Stomach (tissue), 9 donors: ENCODE measurements around the gene ZNF503. TPM values are rescaled to one million over a fixed set of nuclear protein-coding genes. Genes with fewer than 3 reads are reported as not detected.

Source experiments
- DNase-seq, 2 donors: peaks; one replicate each; pipeline versions ENCODE4 v3.0.0 to v3.0.0-alpha.2; 2013 to 2019
- H3K27ac ChIP-seq, 5 donors: fragments of 200-600 bp in 4 of 5; sonication (generic) in 4 of 5; one replicate each; pipeline ENCODE4 v1.5.1; 2013 to 2019; ENCODE audit warnings: mild to moderate bottlenecking in 1 of 5, moderate library complexity in 1 of 5
- H3K27me3 ChIP-seq, 3 donors: fragments of 200-600 bp; sonication (generic); one replicate each; pipeline ENCODE4 v1.5.1; 2017 to 2019; ENCODE audit warnings: mixed run types in 1 of 3
- H3K36me3 ChIP-seq, 4 donors: fragments of 200-600 bp; sonication (generic); 1 replicate in 3 of 4; 2 replicates in 1 of 4; pipeline ENCODE4 v1.5.1; 2016 to 2019
- H3K4me1 ChIP-seq, 4 donors: fragments of 200-600 bp; sonication (generic); one replicate each; pipeline ENCODE4 v1.5.1; 2016 to 2019
- H3K4me3 ChIP-seq, 4 donors: fragments of 200-600 bp; sonication (generic) in 3 of 4; one replicate each; pipeline ENCODE4 v1.5.1; 2016 to 2019; ENCODE audit warnings: mild to moderate bottlenecking in 1 of 4
- H3K9me3 ChIP-seq, 4 donors: fragments of 200-600 bp; sonication (generic); one replicate each; pipeline ENCODE4 v1.5.1; 2016 to 2019
- EP300 ChIP-seq: sonication (generic); formaldehyde crosslinking; IDR thresholded peaks from one replicate; pipeline ENCODE4 v1.6.1; 2017; ENCODE audit warnings: antibody characterized with exemption
- POLR2A ChIP-seq, 4 donors: fragments of 450-650 bp; IDR thresholded peaks; one replicate each; pipeline ENCODE4 v1.6.1; 2016; ENCODE audit warnings: antibody characterized with exemption in 4 of 4, control low read depth in 2 of 4, mild to moderate bottlenecking in 1 of 4, moderate library complexity in 1 of 4
- POLR2AphosphoS5 ChIP-seq, 3 donors: sonication (generic); formaldehyde crosslinking; IDR thresholded peaks; one replicate each; pipeline ENCODE4 v1.6.1; 2016; ENCODE audit warnings: antibody characterized with exemption in 3 of 3
- WGBS, 5 donors: extraction: QIAGEN DNeasy Blood & Tissue Kit in 3 of 5; methylation state at CpG; one replicate each; pipeline versions ENCODE4 v1.1.5 to v1.1.7; 2013 to 2018; 5-methylcytosine and 5-hydroxymethylcytosine counted together
- intact Hi-C: fragments of 100-400 bp; cut with DNase I; formaldehyde crosslinking; loops from one replicate; pipeline ENCODE4 v1.15.1; 2023; ENCODE audit warnings: low total_unique reads
- polyA plus RNA-seq, 3 donors: library from polyadenylated mRNA; stranded (reverse); fragments of 200-250 nt; gene quantifications; one replicate each; pipeline ENCODE4 v1.2.3, GENCODE V29; 2013
- total RNA-seq, 5 donors: library from RNA; depleted of rRNA; stranded (reverse); fragments of >200 nt; gene quantifications; one replicate each; pipeline versions ENCODE4 v1.1.0 to v1.2.3, GENCODE V29; 2014 to 2016
- TF ChIP-seq, protein P1 (sequence below), 7 experiments: fragments of 450-650 bp in 4 of 7; fragments of 200-600 bp in 3 of 7; sonication (generic) in 3 of 7; IDR thresholded peaks; one replicate each; pipeline ENCODE4 v1.5.1; 2016 to 2019; ENCODE audit warnings: antibody characterized with exemption in 7 of 7, control low read depth in 2 of 7, mild to moderate bottlenecking in 1 of 7
- donor health status: healthy with polysubstance abuse.
- donor health status: Bipolar disorder and iron deficiency.
- donor health status: healthy.

Gene ZNF503
- total and polyA plus RNA-seq, 8 donors: 3.5 to 24.1 (median 10.8) TPM

DNA sequence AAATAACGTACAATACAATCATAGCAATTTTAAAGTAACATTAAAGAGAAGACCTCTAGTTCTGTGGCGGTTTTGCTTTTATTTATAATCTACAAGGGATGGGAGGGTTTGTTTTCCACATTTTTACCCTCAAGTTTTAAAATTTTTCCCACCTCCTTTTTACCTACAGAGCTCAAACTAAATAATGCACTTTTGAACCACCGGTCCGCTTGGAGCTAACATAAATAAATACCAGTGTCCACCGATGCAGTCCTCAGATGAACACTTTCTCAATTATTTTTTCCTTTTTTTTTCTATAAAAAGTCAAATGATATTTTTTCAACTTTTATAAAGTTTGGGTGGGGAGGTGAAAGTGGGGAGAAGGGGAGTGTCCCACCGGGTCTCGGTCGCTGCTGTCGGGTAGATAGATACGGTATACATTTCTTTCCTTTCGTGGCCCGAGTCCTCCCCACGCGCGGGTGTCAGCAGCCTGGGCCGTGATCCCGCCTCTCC lies 3.3 kb downstream of the ZNF503 start:
- 14 to 41% (median 26%) methylated on average over 17 of the region's 17 CpGs for WGBS, 5 donors
- Histone ChIP-seq H3K9me3 (no peaks in the 10 kb centered on the region), H3K27ac (peak overlapping the region; percentile 92 to 99 (median 96)), H3K36me3 (peaks cover 6 to 27% (median 14%) of the 10 kb centered on the region in 4 donors), H3K27me3 (peaks cover 0 to 35% (median 0%) of the 10 kb centered on the region in 3 donors), H3K4me3 (peak overlapping the region; percentile 75 to 98 (median 87)), H3K4me1 (peaks cover 11 to 40% (median 34%) of the 10 kb centered on the region in 4 donors)
- TF ChIP-seq, protein P1, sequence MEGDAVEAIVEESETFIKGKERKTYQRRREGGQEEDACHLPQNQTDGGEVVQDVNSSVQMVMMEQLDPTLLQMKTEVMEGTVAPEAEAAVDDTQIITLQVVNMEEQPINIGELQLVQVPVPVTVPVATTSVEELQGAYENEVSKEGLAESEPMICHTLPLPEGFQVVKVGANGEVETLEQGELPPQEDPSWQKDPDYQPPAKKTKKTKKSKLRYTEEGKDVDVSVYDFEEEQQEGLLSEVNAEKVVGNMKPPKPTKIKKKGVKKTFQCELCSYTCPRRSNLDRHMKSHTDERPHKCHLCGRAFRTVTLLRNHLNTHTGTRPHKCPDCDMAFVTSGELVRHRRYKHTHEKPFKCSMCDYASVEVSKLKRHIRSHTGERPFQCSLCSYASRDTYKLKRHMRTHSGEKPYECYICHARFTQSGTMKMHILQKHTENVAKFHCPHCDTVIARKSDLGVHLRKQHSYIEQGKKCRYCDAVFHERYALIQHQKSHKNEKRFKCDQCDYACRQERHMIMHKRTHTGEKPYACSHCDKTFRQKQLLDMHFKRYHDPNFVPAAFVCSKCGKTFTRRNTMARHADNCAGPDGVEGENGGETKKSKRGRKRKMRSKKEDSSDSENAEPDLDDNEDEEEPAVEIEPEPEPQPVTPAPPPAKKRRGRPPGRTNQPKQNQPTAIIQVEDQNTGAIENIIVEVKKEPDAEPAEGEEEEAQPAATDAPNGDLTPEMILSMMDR (IDR thresholded peaks at IDR 0.05): no peak
- TF ChIP-seq POLR2AphosphoS5 (IDR thresholded peaks at IDR 0.05) (no peak), POLR2A (IDR thresholded peaks at IDR 0.05) (no peak), EP300 (no peak)
- intact Hi-C loops: loop anchor here (10.0 kb wide), 1 partner anchor 637 kb away; no protein-coding TSS in a partner anchor
- no peak for DNase-seq

DNA sequence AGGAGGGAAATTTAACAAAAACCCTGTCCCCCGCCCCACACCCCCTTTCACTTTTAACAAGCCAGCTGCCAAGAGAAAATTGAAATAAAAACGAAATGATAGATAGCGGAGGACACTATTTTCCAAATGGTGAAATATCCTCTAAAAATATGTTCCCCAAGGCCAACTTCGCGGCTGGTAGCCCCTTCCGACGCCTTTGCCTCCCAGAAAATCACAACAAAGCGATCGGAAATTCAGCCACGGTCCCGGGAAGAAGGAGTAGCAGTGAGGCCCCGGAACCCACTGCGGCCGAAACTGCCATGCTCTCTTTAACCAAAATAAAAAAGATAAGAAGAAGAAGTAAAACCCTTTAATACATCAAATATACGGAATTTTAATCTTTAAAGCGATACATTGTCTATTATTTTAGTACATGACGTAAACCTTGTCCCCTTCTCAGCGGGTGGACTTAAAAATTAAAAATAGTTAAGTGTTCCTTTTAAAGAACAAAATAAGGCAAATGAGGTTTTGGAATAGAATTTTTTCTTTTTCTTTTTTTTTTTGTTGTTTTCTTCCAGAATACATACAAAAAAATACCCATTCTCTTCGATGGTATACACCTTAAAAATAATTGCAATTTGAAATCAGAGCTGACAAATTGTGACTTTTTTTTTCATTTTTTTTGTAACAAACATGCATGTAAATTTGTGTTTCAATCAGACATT lies 3.9 kb downstream of the ZNF503 start:
- Histone ChIP-seq H3K4me3 (peak overlapping the region; percentile 75 to 98 (median 87)), H3K4me1 (peaks cover 7 to 39% (median 33%) of the 10 kb centered on the region in 4 donors), H3K27me3 (peaks cover 0 to 31% (median 0%) of the 10 kb centered on the region in 3 donors), H3K9me3 (no peaks in the 10 kb centered on the region), H3K36me3 (peaks cover 6 to 27% (median 14%) of the 10 kb centered on the region in 4 donors), H3K27ac (peak overlapping the region; percentile 82 to 99 (median 95))
- peak in 1 of 2 donors; percentile 61 for DNase-seq
- WGBS, 5 donors: 16 to 38% (median 34%) methylated on average over 19 of the region's 19 CpGs
- TF ChIP-seq POLR2A (IDR thresholded peaks at IDR 0.05): no peak
- TF ChIP-seq, protein P1 (IDR thresholded peaks at IDR 0.05): no peak
- no peak for TF ChIP-seq EP300
- no peak for TF ChIP-seq POLR2AphosphoS5 (IDR thresholded peaks at IDR 0.05)
- intact Hi-C loops: loop anchor here (10.0 kb wide), 1 partner anchor 637 kb away; no protein-coding TSS in a partner anchor

DNA sequence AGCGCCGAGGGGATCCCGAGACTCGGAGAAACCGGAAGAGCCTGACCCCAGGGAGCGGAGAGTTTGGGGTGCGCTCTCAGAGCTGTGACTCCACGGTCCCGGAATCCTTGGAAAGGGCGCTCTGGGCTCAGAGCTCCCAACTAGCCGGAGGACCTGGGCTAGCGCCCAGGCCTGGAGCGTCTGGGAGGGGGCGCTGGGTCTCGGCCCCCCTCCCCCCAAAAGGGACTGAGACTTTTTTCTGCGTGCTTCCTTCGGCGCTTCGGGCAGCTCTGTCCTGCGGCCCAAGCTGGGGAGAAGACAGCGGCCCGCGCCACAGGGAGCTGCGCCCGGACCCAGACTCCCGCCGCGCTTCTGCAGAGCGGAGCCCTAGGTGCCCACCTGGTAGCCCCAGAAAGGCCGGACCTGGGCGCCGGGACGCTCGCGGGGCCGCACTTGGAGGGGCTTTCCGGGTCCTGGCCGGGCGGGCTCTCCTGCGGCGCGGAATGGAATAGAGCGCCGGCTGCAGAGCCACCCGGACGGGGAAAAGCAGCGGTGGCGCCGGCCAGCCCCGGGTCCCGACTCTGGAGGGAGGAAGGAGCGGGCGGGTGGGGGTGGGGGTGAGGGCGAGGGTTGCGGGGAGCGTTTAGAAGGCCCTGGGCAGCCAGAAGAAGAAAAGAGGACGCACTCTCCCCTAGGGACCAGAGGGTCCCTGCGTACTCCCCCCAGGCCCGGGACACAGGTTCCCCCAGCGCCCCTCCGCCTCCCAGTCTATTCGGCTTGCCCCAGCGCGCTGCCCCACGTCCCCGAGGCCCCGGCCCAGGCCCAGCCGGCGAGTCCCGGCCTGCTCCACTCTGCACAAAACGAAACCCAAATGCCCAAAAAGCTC lies 4.7 kb downstream of the ZNF503 start:
- no peak for TF ChIP-seq POLR2A (IDR thresholded peaks at IDR 0.05)
- TF ChIP-seq, protein P1 (IDR thresholded peaks at IDR 0.05): no peak
- Histone ChIP-seq H3K27me3 (peaks cover 0 to 31% (median 0%) of the 10 kb centered on the region in 3 donors), H3K27ac (peak overlapping the region; percentile 82 to 99 (median 95)), H3K4me1 (peaks cover 5 to 39% (median 33%) of the 10 kb centered on the region in 4 donors), H3K4me3 (peak overlapping the region; percentile 75 to 98 (median 87)), H3K36me3 (peaks cover 6 to 27% (median 14%) of the 10 kb centered on the region in 4 donors), H3K9me3 (no peaks in the 10 kb centered on the region)
- intact Hi-C loops: loop anchor here (10.0 kb wide), 1 partner anchor 638 kb away; no protein-coding TSS in a partner anchor
- 3 to 38% (median 13%) methylated on average over 41 to 71 of the region's 71 CpGs for WGBS, 5 donors
- peak; percentile 50 to 74 for DNase-seq
